GM12878 (cell line): ENCODE measurements around the gene MAP7. TPM values are rescaled to one million over a fixed set of nuclear protein-coding genes. Genes with fewer than 3 reads are reported as not detected.

Experiments
- ATAC-seq: fragments of 200-7000 bp; cut with Tn5 transposase; 3 replicates; pipeline ENCODE4 v1.9.1; 2020; ENCODE audit warnings: mild to moderate bottlenecking, moderate library complexity
- BruUV-seq: library from RNA; stranded (reverse); fragments of 400-500 nt; replicated peaks from 2 replicates; lab custom pipeline; 2021; lab: Mats Ljungman, UMichigan
- CTCF ChIA-PET: fragments of 300-600 bp; sonication (Branson Sonifier 250); formaldehyde crosslinking; extraction: SDS; loops from one replicate; lab custom pipeline; 2021; ENCODE audit warnings: inconsistent platforms; lab: Yijun Ruan, JAX
- POLR2A ChIA-PET: fragments of 350-600 bp; formaldehyde crosslinking; extraction: SDS; loops from one replicate; lab custom pipeline; 2021; ENCODE audit warnings: inconsistent platforms; lab: Charles Lee
- RAD21 ChIA-PET: fragments of 300-600 bp; sonication (Branson Sonifier 250); formaldehyde crosslinking; loops from one replicate; lab custom pipeline; 2023; ENCODE audit warnings: antibody characterized with exemption; ENCODE audit not compliant: unreplicated experiment; lab: Charles Lee
- SMC1A ChIA-PET: fragments of 300-600 bp; sonication (Branson Sonifier 250); formaldehyde crosslinking; loops from one replicate; lab custom pipeline; 2023; ENCODE audit not compliant: unreplicated experiment, uncharacterized antibody; lab: Charles Lee
- DNase-seq: peaks from one replicate; pipeline ENCODE4 v3.0.0-alpha.2; 2011; ENCODE audit warnings: low read depth, low spot score
- FAIRE-seq: peaks from 3 replicates; lab custom pipeline; 2011; peaks lifted over from hg19 to GRCh38; lab: Jason Lieb, UNC
- H2AFZ ChIP-seq: 2 replicates; pipeline ENCODE4 v1.6.0; 2011; ENCODE audit warnings: low read depth, low read length, control low read depth; ENCODE audit not compliant: control insufficient read depth
- H3K27ac ChIP-seq: 2 replicates; pipeline ENCODE4 v1.5.1; 2011; ENCODE audit warnings: control low read depth; ENCODE audit not compliant: control insufficient read depth, insufficient read depth
- H3K27me3 ChIP-seq, 2 experiments: replicated peaks in 1 of 2; 2 replicates each; pipeline versions ENCODE4 v1.6.0 to v1.6.1; 2011; ENCODE audit warnings: low read length in 1 of 2; ENCODE audit not compliant: control insufficient read depth in 2 of 2, insufficient read depth in 2 of 2
- H3K36me3 ChIP-seq, 2 experiments: 2 replicates each; pipeline ENCODE4 v1.5.1; 2011; ENCODE audit warnings: low read length in 1 of 2; ENCODE audit not compliant: control insufficient read depth in 2 of 2, insufficient read depth in 2 of 2
- H3K4me1 ChIP-seq: 2 replicates; pipeline ENCODE4 v1.6.1; 2011; ENCODE audit warnings: mild to moderate bottlenecking, low read length, moderate library complexity, mixed read lengths; ENCODE audit not compliant: control insufficient read depth, insufficient read depth
- H3K4me2 ChIP-seq: 2 replicates; pipeline ENCODE4 v1.6.0; 2011; ENCODE audit warnings: control low read depth; ENCODE audit not compliant: control insufficient read depth, insufficient read depth
- H3K4me3 ChIP-seq: fragments of 200-600 bp; sonication (generic); 2 replicates; pipeline ENCODE4 v1.5.1; 2016
- H3K79me2 ChIP-seq: 2 replicates; pipeline ENCODE4 v1.6.0; 2011; ENCODE audit warnings: low read length; ENCODE audit not compliant: control insufficient read depth, insufficient read depth
- H3K9ac ChIP-seq: 2 replicates; pipeline ENCODE4 v1.8.0; 2011; ENCODE audit warnings: low read length, control low read depth, mixed read lengths; ENCODE audit not compliant: control insufficient read depth, insufficient read depth
- H3K9me3 ChIP-seq: replicated peaks from 3 replicates; pipeline ENCODE4 v1.5.1; 2011; ENCODE audit warnings: mild to moderate bottlenecking, low read length; ENCODE audit not compliant: control insufficient read depth, insufficient read depth
- H4K20me1 ChIP-seq: 2 replicates; pipeline ENCODE4 v1.6.0; 2011; ENCODE audit not compliant: control insufficient read depth, insufficient read depth
- BMI1 ChIP-seq: fragments of 450-650 bp; IDR thresholded peaks from 2 replicates; pipeline ENCODE4 v1.6.1; 2016; ENCODE audit warnings: mild to moderate bottlenecking, moderate library complexity, borderline replicate concordance
- BRCA1 ChIP-seq: IDR thresholded peaks from 2 replicates; pipeline ENCODE4 v1.6.1; 2011; ENCODE audit warnings: low read depth, low read length, improper control_type of control experiment
- ESRRA ChIP-seq: IDR thresholded peaks from 2 replicates; pipeline ENCODE4 v1.6.1; 2012; ENCODE audit warnings: mild to moderate bottlenecking, low read length, improper control_type of control experiment
- RAD21 ChIP-seq: IDR thresholded peaks from 2 replicates; pipeline ENCODE4 v1.6.1; 2011; ENCODE audit warnings: mild to moderate bottlenecking, low read depth, low read length, moderate library complexity; ENCODE audit not compliant: insufficient read depth
- SUZ12 ChIP-seq: fragments of 200-600 bp; sonication (generic); IDR thresholded peaks from one replicate; pipeline ENCODE4 v1.6.1; 2018; ENCODE audit warnings: antibody characterized with exemption, mild to moderate bottlenecking; ENCODE audit not compliant: unreplicated experiment
- WGBS: methylation state at CpG from one replicate; pipeline ENCODE4 v1.1.6; 2016; ENCODE audit warnings: low lambda C conversion rate; ENCODE audit not compliant: insufficient replicate concordance, insufficient coverage; ENCODE audit errors: missing lambda C conversion rate; 5-methylcytosine and 5-hydroxymethylcytosine counted together
- in situ Hi-C: fragments of 300-500 bp; cut with MboI; formaldehyde crosslinking; loops from 9 replicates; pipeline ENCODE4 v1.14.3; 2018; ENCODE audit warnings: mixed read lengths
- intact Hi-C: fragments of 100-400 bp; cut with micrococcal nuclease; formaldehyde crosslinking; loops from one replicate; pipeline ENCODE4 v1.14.2; 2022; ENCODE audit not compliant: unreplicated experiment
- polyA plus RNA-seq, 11 experiments: library from polyadenylated mRNA; depleted of rRNA in 4 of 11; unstranded in 6 of 11; stranded (reverse) in 5 of 11; fragments of >200 nt; fragmentation: Nextera tagmentation in 4 of 11; fragmentation: Illumina TruSeq in 1 of 11; extraction: Ambion mirVana in 4 of 11; extraction: Trizol in 1 of 11; gene quantifications; 1 replicate in 1 of 11; 2 replicates in 10 of 11; pipeline versions ENCODE4 v1.2.1 to v1.2.3, GENCODE V29; 2011 to 2016; ENCODE audit warnings: inconsistent platforms in 2 of 11, missing spikeins in 2 of 11, low read depth in 1 of 11
- total RNA-seq, 4 experiments: library from RNA; depleted of rRNA in 3 of 4; stranded (reverse); fragments of >200 nt in 3 of 4; fragmentation: Illumina TruSeq in 1 of 4; extraction: Trizol in 1 of 4; gene quantifications; 2 replicates each; pipeline versions ENCODE4 v1.2.1 to v1.2.3, GENCODE V29; 2013 to 2021
- TF ChIP-seq, protein P1 (sequence below): IDR thresholded peaks from 2 replicates; pipeline ENCODE4 v1.6.1; 2011; ENCODE audit warnings: borderline replicate concordance, low read depth, mild to moderate bottlenecking, moderate library complexity, mixed read lengths, low read length; ENCODE audit not compliant: insufficient read depth; ENCODE audit errors: extremely low read length
- TF ChIP-seq, protein P2 (sequence below): IDR thresholded peaks from 2 replicates; pipeline ENCODE4 v1.6.1; 2011; ENCODE audit warnings: borderline replicate concordance, low read depth, mild to moderate bottlenecking, moderate library complexity, low read length; ENCODE audit not compliant: insufficient read depth, poor library complexity, severe bottlenecking
- TF ChIP-seq, protein P3 (sequence below): fragments of 450-650 bp; IDR thresholded peaks from 2 replicates; pipeline ENCODE4 v1.6.1; 2016; ENCODE audit warnings: mild to moderate bottlenecking

Gene MAP7
- total and polyA plus RNA-seq, 10 of the 15 experiments (the other 5 are each of a cell fraction or from before 2014, with no cell fraction given), result 0.04 to 0.17 (median 0.08) TPM; not detected in 2

- Histone ChIP-seq H3K36me3 (no peaks in the 10 kb centered on the region), H3K27me3 (no peaks in the 10 kb centered on the region; a peak in 1 of 4 replicates), H2AFZ (no peak overlapping the region), H4K20me1 (no peaks in the 10 kb centered on the region), H3K9me3 (no peaks in the 10 kb centered on the region)
- no peak for ATAC-seq
- 34% methylated on average over 4 of the region's 4 CpGs for WGBS
- in situ Hi-C loops, result no loop called here
- CTCF ChIA-PET, result interaction anchor here (0.6 kb wide), 1 partner anchor 812 kb away, joined by 3 read pairs; no protein-coding TSS in a partner anchor
- TF ChIP-seq SUZ12, result no peak
- TF ChIP-seq, protein P1, sequence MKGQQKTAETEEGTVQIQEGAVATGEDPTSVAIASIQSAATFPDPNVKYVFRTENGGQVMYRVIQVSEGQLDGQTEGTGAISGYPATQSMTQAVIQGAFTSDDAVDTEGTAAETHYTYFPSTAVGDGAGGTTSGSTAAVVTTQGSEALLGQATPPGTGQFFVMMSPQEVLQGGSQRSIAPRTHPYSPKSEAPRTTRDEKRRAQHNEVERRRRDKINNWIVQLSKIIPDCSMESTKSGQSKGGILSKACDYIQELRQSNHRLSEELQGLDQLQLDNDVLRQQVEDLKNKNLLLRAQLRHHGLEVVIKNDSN, result no peak
- TF ChIP-seq, protein P2, sequence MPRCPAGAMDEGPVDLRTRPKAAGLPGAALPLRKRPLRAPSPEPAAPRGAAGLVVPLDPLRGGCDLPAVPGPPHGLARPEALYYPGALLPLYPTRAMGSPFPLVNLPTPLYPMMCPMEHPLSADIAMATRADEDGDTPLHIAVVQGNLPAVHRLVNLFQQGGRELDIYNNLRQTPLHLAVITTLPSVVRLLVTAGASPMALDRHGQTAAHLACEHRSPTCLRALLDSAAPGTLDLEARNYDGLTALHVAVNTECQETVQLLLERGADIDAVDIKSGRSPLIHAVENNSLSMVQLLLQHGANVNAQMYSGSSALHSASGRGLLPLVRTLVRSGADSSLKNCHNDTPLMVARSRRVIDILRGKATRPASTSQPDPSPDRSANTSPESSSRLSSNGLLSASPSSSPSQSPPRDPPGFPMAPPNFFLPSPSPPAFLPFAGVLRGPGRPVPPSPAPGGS, result no peak
- TF ChIP-seq BRCA1, result no peak
- no peak for TF ChIP-seq ESRRA
- TF ChIP-seq, protein P3, sequence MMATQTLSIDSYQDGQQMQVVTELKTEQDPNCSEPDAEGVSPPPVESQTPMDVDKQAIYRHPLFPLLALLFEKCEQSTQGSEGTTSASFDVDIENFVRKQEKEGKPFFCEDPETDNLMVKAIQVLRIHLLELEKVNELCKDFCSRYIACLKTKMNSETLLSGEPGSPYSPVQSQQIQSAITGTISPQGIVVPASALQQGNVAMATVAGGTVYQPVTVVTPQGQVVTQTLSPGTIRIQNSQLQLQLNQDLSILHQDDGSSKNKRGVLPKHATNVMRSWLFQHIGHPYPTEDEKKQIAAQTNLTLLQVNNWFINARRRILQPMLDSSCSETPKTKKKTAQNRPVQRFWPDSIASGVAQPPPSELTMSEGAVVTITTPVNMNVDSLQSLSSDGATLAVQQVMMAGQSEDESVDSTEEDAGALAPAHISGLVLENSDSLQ, result no peak
- no peak for TF ChIP-seq BMI1
- TF ChIP-seq RAD21, result no peak
- TF ChIP-seq, all 136 proteins: peak for 0
- FAIRE-seq, result no peak
- BruUV-seq, result no TSS peak
- DNase-seq, result no peak
- intact Hi-C loops, result no loop called here
- no peak overlapping the region for H3K9ac ChIP-seq
- H3K4me3 ChIP-seq, result no peak overlapping the region
- no peak overlapping the region for H3K4me2 ChIP-seq
- no peaks in the 10 kb centered on the region for H3K79me2 ChIP-seq
- ChIA-PET POLR2A (no interaction called here), RAD21 (interaction anchor here (0.6 kb wide), 1 partner anchor 8 kb away, joined by 5 read pairs; no protein-coding TSS in a partner anchor), SMC1A (no interaction called here)
- H3K4me1 ChIP-seq, result peaks cover 3% of the 10 kb centered on the region; the same call in 1 of the 2 replicates
- H3K27ac ChIP-seq, result no peak overlapping the region
Observed at GRCh38 chr6:136538836-136539235, 11.4 kb downstream of the MAP7 start.
